ENCODE data around the gene ANP32A. TPM values are rescaled to one million over a fixed set of nuclear protein-coding genes. Genes with fewer than 3 reads are reported as not detected.
"Not testable (repeated sequence)": the region's sequence is repeated elsewhere in the genome, so short reads cannot be mapped to it uniquely, and the experiment has no call there.

The ANP32A gene
- polyA plus RNA-seq (ENCODE audit: insufficient read length), result 302 TPM
- long read RNA-seq, donor 1, transcript ANP32A-208 (3 exons, 707 nt), result major isoform, 73 of 208 reads
- long read RNA-seq, donor 1, transcript ANP32A-203 (7 exons, 2,440 nt), result minor isoform, 63 of 208 reads
- long read RNA-seq, donor 1, partial matches to known transcripts, result 59 of 208 reads
- long read RNA-seq, donor 1, other reads (novel, unspliced or antisense), result 9 of 208 reads
- long read RNA-seq, donor 2, transcript ANP32A-208 (3 exons, 707 nt), result minor isoform, 30 of 139 reads
- long read RNA-seq, donor 2, transcript ANP32A-203 (7 exons, 2,440 nt), result major isoform, 47 of 139 reads
- long read RNA-seq, donor 2, partial matches to known transcripts, result 44 of 139 reads
- long read RNA-seq, donor 2, other reads (novel, unspliced or antisense), result 12 of 139 reads
- long read RNA-seq, donor 3, transcript ANP32A-203 (7 exons, 2,440 nt), result major isoform, 47 of 227 reads
- long read RNA-seq, donor 3, transcript ANP32A-208 (3 exons, 707 nt), result minor isoform, 29 of 227 reads
- long read RNA-seq, donor 3, partial matches to known transcripts, result 150 of 227 reads
- long read RNA-seq, donor 3, other reads (novel, unspliced or antisense), result 0 of 227 reads
- long read RNA-seq, donor 4, transcript ANP32A-208 (3 exons, 707 nt), result major isoform, 8 of 11 reads
- long read RNA-seq, donor 4, partial matches to known transcripts, result 0 of 11 reads
- long read RNA-seq, donor 4, other reads (novel, unspliced or antisense), result 0 of 11 reads
- long read RNA-seq, donor 5, transcript ANP32A-203 (7 exons, 2,440 nt), result major isoform, 131 of 220 reads
- long read RNA-seq, donor 5, transcript ANP32A-207 (2 exons, 2,015 nt), result minor isoform, 6 of 220 reads
- long read RNA-seq, donor 5, transcript ANP32A-208 (3 exons, 707 nt), result minor isoform, 35 of 220 reads
- long read RNA-seq, donor 5, partial matches to known transcripts, result 36 of 220 reads
- long read RNA-seq, donor 5, other reads (novel, unspliced or antisense), result 11 of 220 reads
- long read RNA-seq, donor 6, transcript ANP32A-203 (7 exons, 2,440 nt), result major isoform, 63 of 189 reads
- long read RNA-seq, donor 6, transcript ANP32A-208 (3 exons, 707 nt), result minor isoform, 55 of 189 reads
- long read RNA-seq, donor 6, partial matches to known transcripts, result 61 of 189 reads
- long read RNA-seq, donor 6, other reads (novel, unspliced or antisense), result 5 of 189 reads
- long read RNA-seq, donor 7, transcript ANP32A-203 (7 exons, 2,440 nt), result major isoform, 87 of 203 reads
- long read RNA-seq, donor 7, transcript ANP32A-208 (3 exons, 707 nt), result minor isoform, 43 of 203 reads
- long read RNA-seq, donor 7, partial matches to known transcripts, result 59 of 203 reads
- long read RNA-seq, donor 7, other reads (novel, unspliced or antisense), result 9 of 203 reads
- long read RNA-seq, donor 8, transcript ANP32A-203 (7 exons, 2,440 nt), result major isoform, 41 of 80 reads
- long read RNA-seq, donor 8, transcript ANP32A-208 (3 exons, 707 nt), result minor isoform, 15 of 80 reads
- long read RNA-seq, donor 8, partial matches to known transcripts, result 21 of 80 reads
- long read RNA-seq, donor 8, other reads (novel, unspliced or antisense), result 0 of 80 reads

- DNase-seq, result peak; percentile 98
Measured at GRCh38 chr15:68820295-68821189, at the start of gene ANP32A. ANP32A (minus strand) TSS chr15:68820895; CDS start chr15:68820751, 144 bp downstream.

GRCh38 chr15:68868296-68868695, 47.6 kb upstream of the ANP32A start:
- DNase-seq, result no peak

- no peak for DNase-seq
Measured at GRCh38 chr15:68862415-68862814, 41.7 kb upstream of the ANP32A start.

GRCh38 chr15:68858666-68859065, 38.0 kb upstream of the ANP32A start:
- DNase-seq, result not testable (repeated sequence)

- not testable (repeated sequence) for DNase-seq
Measured at GRCh38 chr15:68857443-68857842, 36.7 kb upstream of the ANP32A start.

- DNase-seq, result no peak
Measured at GRCh38 chr15:68852461-68852860, 31.8 kb upstream of the ANP32A start.

GRCh38 chr15:68851971-68852370, 31.3 kb upstream of the ANP32A start:
- DNase-seq, result no peak

- no peak for DNase-seq
Measured at GRCh38 chr15:68849497-68849896, 28.8 kb upstream of the ANP32A start.

- no peak for DNase-seq
Measured at GRCh38 chr15:68846851-68847439, 26.2 kb upstream of the ANP32A start.

GRCh38 chr15:68844856-68845550, 24.3 kb upstream of the ANP32A start:
- no peak for DNase-seq

- no peak for DNase-seq
Measured at GRCh38 chr15:68843425-68844311, 23.0 kb upstream of the ANP32A start.

GRCh38 chr15:68842958-68843357, 22.3 kb upstream of the ANP32A start:
- no peak for DNase-seq

- no peak for DNase-seq
Measured at GRCh38 chr15:68834346-68834745, 13.7 kb upstream of the ANP32A start.

GRCh38 chr15:68833700-68834331, 13.1 kb upstream of the ANP32A start:
- DNase-seq, result no peak

GRCh38 chr15:68830141-68830785, 9.6 kb upstream of the ANP32A start:
- no peak for DNase-seq

- DNase-seq, result no peak
Measured at GRCh38 chr15:68829068-68829467, 8.4 kb upstream of the ANP32A start.

GRCh38 chr15:68823561-68823960, 2.9 kb upstream of the ANP32A start:
- no peak for DNase-seq
